ENCODE data around the gene RANBP17.
"Not testable (repeated sequence)": the region's sequence is repeated elsewhere in the genome, so short reads cannot be mapped to it uniquely, and the experiment has no call there.

RANBP17 gene

GRCh38 chr5:171261361-171261760 lies 399.5 kb downstream of the RANBP17 start:
- no peak for DNase-seq

- no peak for DNase-seq
Measured at GRCh38 chr5:171261904-171262303, 400.1 kb downstream of the RANBP17 start.

GRCh38 chr5:171263181-171263580 lies 401.4 kb downstream of the RANBP17 start:
- no peak for DNase-seq

- no peak for DNase-seq
Measured at GRCh38 chr5:171264843-171265242, 403.0 kb downstream of the RANBP17 start.

- no peak for DNase-seq
Measured at GRCh38 chr5:171268700-171269620, 407.1 kb downstream of the RANBP17 start.

GRCh38 chr5:171269717-171270116 lies 407.9 kb downstream of the RANBP17 start:
- no peak for DNase-seq

GRCh38 chr5:171270136-171270535 lies 408.3 kb downstream of the RANBP17 start:
- DNase-seq, result no peak

GRCh38 chr5:171271798-171272197 lies 410.0 kb downstream of the RANBP17 start:
- DNase-seq, result no peak

- no peak for DNase-seq
Measured at GRCh38 chr5:171272996-171273970, 411.5 kb downstream of the RANBP17 start.

- no peak for DNase-seq
Measured at GRCh38 chr5:171275841-171276544, 414.2 kb downstream of the RANBP17 start.

GRCh38 chr5:171283753-171284152 lies 421.9 kb downstream of the RANBP17 start:
- no peak for DNase-seq

GRCh38 chr5:171285465-171285864 lies 423.6 kb downstream of the RANBP17 start:
- DNase-seq, result no peak

GRCh38 chr5:171288066-171288465 lies 426.2 kb downstream of the RANBP17 start:
- DNase-seq, result no peak

- no peak for DNase-seq
Measured at GRCh38 chr5:171291371-171291770, 429.6 kb downstream of the RANBP17 start.

GRCh38 chr5:171295299-171295698 lies 433.5 kb downstream of the RANBP17 start:
- no peak for DNase-seq

- DNase-seq, result no peak
Measured at GRCh38 chr5:171295801-171296200, 434.0 kb downstream of the RANBP17 start.

GRCh38 chr5:171297941-171298340 lies 436.1 kb downstream of the RANBP17 start:
- not testable (repeated sequence) for DNase-seq

- no peak for DNase-seq
Measured at GRCh38 chr5:171299228-171299627, 437.4 kb downstream of the RANBP17 start.

GRCh38 chr5:171299851-171300250 lies 438.0 kb downstream of the RANBP17 start:
- no peak for DNase-seq

- DNase-seq, result no peak
Measured at GRCh38 chr5:171300358-171300757, 438.5 kb downstream of the RANBP17 start.

GRCh38 chr5:171306166-171306565 lies 444.3 kb downstream of the RANBP17 start:
- no peak for DNase-seq

GRCh38 chr5:171306781-171307591 lies 445.2 kb downstream of the RANBP17 start:
- no peak for DNase-seq
